GM12891 (cell line): ENCODE measurements around the gene ABCA13.

ENCODE experiments used
- POLR2A ChIP-seq: IDR thresholded peaks from 2 replicates; pipeline ENCODE4 v1.6.1; 2011; ENCODE audit warnings: low read depth, low read length, control low read depth
- POLR2AphosphoS5 ChIP-seq: IDR thresholded peaks from 2 replicates; pipeline ENCODE4 v1.6.1; 2011; ENCODE audit warnings: low read depth, low read length, control low read depth

GRCh38 chr7:48309720-48310119 lies 138.5 kb downstream of the ABCA13 start:
- no peak for TF ChIP-seq POLR2A
- no peak for TF ChIP-seq POLR2AphosphoS5
